ENCODE results near the gene GALNT16. TPM values are rescaled to one million over a fixed set of nuclear protein-coding genes. Genes with fewer than 3 reads are reported as not detected.
"Not testable (repeated sequence)": the region's sequence is repeated elsewhere in the genome, so short reads cannot be mapped to it uniquely, and the experiment has no call there.

The GALNT16 gene
- 3.5 and 7.0 TPM in 2 replicates for total RNA-seq (ENCODE audit: low replicate concordance)

GRCh38 chr14:69259527-69260189 is at the start of gene GALNT16:
GALNT16 (plus strand) TSS chr14:69260158; CDS start chr14:69260291, 133 bp downstream.
- no peaks in the 10 kb centered on the region for H3K9me3 Mint-ChIP-seq
- H3K4me3 ChIP-seq = peak within 1 kb of the TSS; percentile 72
- peak; percentile 86 for DNase-seq (ENCODE audit: low spot score)
- peaks cover 3% of the 10 kb centered on the region for H3K27me3 Mint-ChIP-seq (ENCODE audit: insufficient read depth, low read depth)
- H3K36me3 Mint-ChIP-seq = peaks cover 5% of the 10 kb centered on the region
- H2AFZ ChIP-seq (replicated peaks) = peak within 1 kb of the TSS; percentile 92
- H3K79me2 ChIP-seq (ENCODE audit: low read depth) = no peaks in the 10 kb centered on the region
- no peaks in the 10 kb centered on the region for H3K36me3 ChIP-seq
- no peak within 1 kb of the TSS for H3K27ac ChIP-seq
- TF ChIP-seq EZH2phosphoT487 (IDR thresholded peaks at IDR 0.05) (no peak), CTCF (IDR thresholded peaks at IDR 0.05) (peak; percentile 58), EZH2 (IDR thresholded peaks at IDR 0.05) (peak; percentile 28)
- H3K9me3 ChIP-seq (ENCODE audit: low read depth) = no peaks in the 10 kb centered on the region
- no peak within 1 kb of the TSS for H3K27ac Mint-ChIP-seq
- peak within 1 kb of the TSS; percentile 95 for H3K4me2 ChIP-seq
- peaks cover 22% of the 10 kb centered on the region for H3K4me1 ChIP-seq
- peaks cover 22% of the 10 kb centered on the region for H4K20me1 ChIP-seq (ENCODE audit: low read depth)
- peak within 1 kb of the TSS; percentile 90 for H3K4me3 Mint-ChIP-seq
- peaks cover 39% of the 10 kb centered on the region for H3K4me1 Mint-ChIP-seq
- peaks cover 29% of the 10 kb centered on the region for H3F3A ChIP-seq (ENCODE audit: low read depth)
- H3K27me3 ChIP-seq = peaks cover 72% of the 10 kb centered on the region
- no peak within 1 kb of the TSS for H3K9ac ChIP-seq

- Histone ChIP-seq H3K36me3 (no peaks in the 10 kb centered on the region), H3K4me3 (no peak overlapping the region), H3K27me3 (no peaks in the 10 kb centered on the region), H3K4me2 (no peak overlapping the region), H3K9ac (no peak overlapping the region), H3K27ac (no peak overlapping the region), H3K79me2 (ENCODE audit: low read depth) (no peaks in the 10 kb centered on the region), H3F3A (ENCODE audit: low read depth) (no peaks in the 10 kb centered on the region), H2AFZ (replicated peaks) (no peak overlapping the region), H3K9me3 (ENCODE audit: low read depth) (no peaks in the 10 kb centered on the region), H3K4me1 (no peaks in the 10 kb centered on the region), H4K20me1 (ENCODE audit: low read depth) (no peaks in the 10 kb centered on the region)
- TF ChIP-seq CTCF (IDR thresholded peaks at IDR 0.05) = no peak
- no peak for TF ChIP-seq EZH2phosphoT487 (IDR thresholded peaks at IDR 0.05)
- TF ChIP-seq EZH2 (IDR thresholded peaks at IDR 0.05) = no peak
- H3K4me1 Mint-ChIP-seq = no peaks in the 10 kb centered on the region
- peaks cover 5% of the 10 kb centered on the region for H3K9me3 Mint-ChIP-seq
- H3K36me3 Mint-ChIP-seq = peaks cover 8% of the 10 kb centered on the region
- H3K27ac Mint-ChIP-seq = no peak overlapping the region
- H3K4me3 Mint-ChIP-seq = no peak overlapping the region
- H3K27me3 Mint-ChIP-seq (ENCODE audit: insufficient read depth, low read depth) = no peaks in the 10 kb centered on the region
- no peak for DNase-seq (ENCODE audit: low spot score)
Observed at GRCh38 chr14:69214393-69214792, 45.6 kb upstream of the GALNT16 start.

- DNase-seq (ENCODE audit: low spot score); H3K27me3 ChIP-seq; H3K4me1 Mint-ChIP-seq; H3K27ac ChIP-seq; H3K4me3 ChIP-seq; H4K20me1 ChIP-seq (ENCODE audit: low read depth); H3K9ac ChIP-seq; H3F3A ChIP-seq (ENCODE audit: low read depth); H3K4me1 ChIP-seq; H3K4me3 Mint-ChIP-seq; H3K4me2 ChIP-seq; H3K27me3 Mint-ChIP-seq (ENCODE audit: insufficient read depth, low read depth); H3K9me3 ChIP-seq (ENCODE audit: low read depth); H3K27ac Mint-ChIP-seq; H3K9me3 Mint-ChIP-seq; H3K36me3 ChIP-seq; H3K79me2 ChIP-seq (ENCODE audit: low read depth); H2AFZ ChIP-seq (replicated peaks): not testable (repeated sequence)
- H3K36me3 Mint-ChIP-seq = peaks cover 11% of the 10 kb centered on the region
Observed at GRCh38 chr14:69217663-69218062, 42.3 kb upstream of the GALNT16 start.

GRCh38 chr14:69224946-69225345 is 35.0 kb upstream of the GALNT16 start:
- H3K4me1 ChIP-seq = no peaks in the 10 kb centered on the region
- Mint-ChIP-seq H3K4me1 (peaks cover 2% of the 10 kb centered on the region), H3K36me3 (peaks cover 10% of the 10 kb centered on the region), H3K27me3 (ENCODE audit: insufficient read depth, low read depth) (no peaks in the 10 kb centered on the region), H3K4me3 (no peak overlapping the region), H3K27ac (no peak overlapping the region), H3K9me3 (no peaks in the 10 kb centered on the region)
- no peak for TF ChIP-seq CTCF (IDR thresholded peaks at IDR 0.05)
- no peaks in the 10 kb centered on the region for H3F3A ChIP-seq (ENCODE audit: low read depth)
- H4K20me1 ChIP-seq (ENCODE audit: low read depth) = no peaks in the 10 kb centered on the region
- H3K27ac ChIP-seq = no peak overlapping the region
- H3K4me3 ChIP-seq = no peak overlapping the region
- no peaks in the 10 kb centered on the region for H3K27me3 ChIP-seq
- no peaks in the 10 kb centered on the region for H3K79me2 ChIP-seq (ENCODE audit: low read depth)
- no peaks in the 10 kb centered on the region for H3K9me3 ChIP-seq (ENCODE audit: low read depth)
- no peaks in the 10 kb centered on the region for H3K36me3 ChIP-seq
- no peak for DNase-seq (ENCODE audit: low spot score)
- no peak overlapping the region for H3K9ac ChIP-seq
- H3K4me2 ChIP-seq = no peak overlapping the region
- no peak overlapping the region for H2AFZ ChIP-seq (replicated peaks)
